Measurements from ENCODE around the gene JPH4.

- TF ChIP-seq EZH2 (IDR thresholded peaks at IDR 0.05; ENCODE audit: insufficient read depth, poor library complexity, severe bottlenecking), result no peak
- TF ChIP-seq EZH2phosphoT487 (IDR thresholded peaks at IDR 0.05; ENCODE audit: insufficient read depth, low read depth), result no peak
These were observed 23.2 kb upstream of the JPH4 start for GRCh38 chr14:23601845-23602180.
